Adrenal gland (tissue), 5 donors: ENCODE results near the gene ITPKC.

Source experiments
- POLR2A ChIP-seq, 2 donors: fragments of 450-650 bp; IDR thresholded peaks; one replicate each; pipeline ENCODE4 v1.6.1; 2017; ENCODE audit warnings: antibody characterized with exemption in 2 of 2, mild to moderate bottlenecking in 2 of 2, moderate library complexity in 1 of 2
- TF ChIP-seq, protein P1 (sequence below), 6 experiments: fragments of 450-650 bp in 4 of 6; fragments of 200-600 bp in 2 of 6; sonication (generic) in 1 of 6; IDR thresholded peaks; 1 replicate in 5 of 6; 2 replicates in 1 of 6; pipeline versions ENCODE4 v1.5.1 to v1.8.0; 2016 to 2021; ENCODE audit warnings: antibody characterized with exemption in 6 of 6, mild to moderate bottlenecking in 2 of 6, moderate library complexity in 1 of 6
- donor health status: DM: no; HTN: no; CAD: no.

DNA sequence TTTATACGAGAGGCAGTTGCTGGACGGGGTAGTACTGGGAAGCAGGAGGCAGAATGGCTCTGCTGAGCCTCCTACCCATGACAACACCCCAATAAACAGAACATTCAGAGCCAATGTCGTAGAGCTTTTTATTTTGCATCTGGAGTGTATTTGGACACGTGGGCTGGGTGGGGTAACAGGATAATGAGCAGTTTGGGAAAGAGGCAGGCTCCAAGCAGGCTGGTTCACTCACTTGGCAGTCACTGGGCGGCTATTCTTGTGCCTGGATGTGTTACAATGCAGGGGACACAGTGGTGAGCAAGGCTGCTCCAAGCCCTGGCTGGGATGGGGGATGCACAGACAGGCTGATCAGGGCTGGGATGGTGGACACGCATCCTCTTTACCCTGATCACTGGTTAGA is 23.8 kb downstream of the ITPKC start:
- TF ChIP-seq, protein P1, sequence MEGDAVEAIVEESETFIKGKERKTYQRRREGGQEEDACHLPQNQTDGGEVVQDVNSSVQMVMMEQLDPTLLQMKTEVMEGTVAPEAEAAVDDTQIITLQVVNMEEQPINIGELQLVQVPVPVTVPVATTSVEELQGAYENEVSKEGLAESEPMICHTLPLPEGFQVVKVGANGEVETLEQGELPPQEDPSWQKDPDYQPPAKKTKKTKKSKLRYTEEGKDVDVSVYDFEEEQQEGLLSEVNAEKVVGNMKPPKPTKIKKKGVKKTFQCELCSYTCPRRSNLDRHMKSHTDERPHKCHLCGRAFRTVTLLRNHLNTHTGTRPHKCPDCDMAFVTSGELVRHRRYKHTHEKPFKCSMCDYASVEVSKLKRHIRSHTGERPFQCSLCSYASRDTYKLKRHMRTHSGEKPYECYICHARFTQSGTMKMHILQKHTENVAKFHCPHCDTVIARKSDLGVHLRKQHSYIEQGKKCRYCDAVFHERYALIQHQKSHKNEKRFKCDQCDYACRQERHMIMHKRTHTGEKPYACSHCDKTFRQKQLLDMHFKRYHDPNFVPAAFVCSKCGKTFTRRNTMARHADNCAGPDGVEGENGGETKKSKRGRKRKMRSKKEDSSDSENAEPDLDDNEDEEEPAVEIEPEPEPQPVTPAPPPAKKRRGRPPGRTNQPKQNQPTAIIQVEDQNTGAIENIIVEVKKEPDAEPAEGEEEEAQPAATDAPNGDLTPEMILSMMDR (IDR thresholded peaks at IDR 0.05), result no peak
- no peak for TF ChIP-seq POLR2A (IDR thresholded peaks at IDR 0.05)
